Liver (tissue), 9 donors: ENCODE results near the gene RILP. TPM values are rescaled to one million over a fixed set of nuclear protein-coding genes. Genes with fewer than 3 reads are reported as not detected.

ENCODE experiments used
- DNase-seq: peaks from one replicate; pipeline ENCODE4 v3.0.0-alpha.2; 2017; ENCODE audit warnings: low spot score
- H3K27ac ChIP-seq, 2 donors: one replicate each; pipeline ENCODE4 v1.7.0; 2013; ENCODE audit warnings: inconsistent platforms in 2 of 2, low read length in 2 of 2, control low read depth in 1 of 2, low read depth in 1 of 2, mild to moderate bottlenecking in 1 of 2
- H3K27me3 ChIP-seq, 4 donors: one replicate each; pipeline versions ENCODE4 v1.6.1 to v1.7.0; 2013; ENCODE audit warnings: low read length in 3 of 4, inconsistent platforms in 1 of 4, mild to moderate bottlenecking in 1 of 4, moderate library complexity in 1 of 4; ENCODE audit not compliant: control insufficient read depth in 4 of 4, insufficient read depth in 4 of 4
- H3K36me3 ChIP-seq, 4 donors: one replicate each; pipeline versions ENCODE4 v1.6.1 to v1.7.0; 2013; ENCODE audit warnings: low read length in 3 of 4, mild to moderate bottlenecking in 3 of 4, low read depth in 1 of 4, moderate library complexity in 1 of 4; ENCODE audit not compliant: control insufficient read depth in 4 of 4, insufficient read depth in 3 of 4
- H3K4me1 ChIP-seq, 4 donors: one replicate each; pipeline versions ENCODE4 v1.6.1 to v1.7.0; 2013; ENCODE audit warnings: low read length in 3 of 4, mild to moderate bottlenecking in 3 of 4, moderate library complexity in 1 of 4; ENCODE audit not compliant: control insufficient read depth in 4 of 4, insufficient read depth in 4 of 4
- H3K4me3 ChIP-seq, 3 donors: one replicate each; pipeline versions ENCODE4 v1.6.1 to v1.7.0; 2013; ENCODE audit warnings: low read length in 3 of 3, control low read depth in 1 of 3, low read depth in 1 of 3, mild to moderate bottlenecking in 1 of 3
- H3K9ac ChIP-seq, 2 donors: one replicate each; pipeline ENCODE4 v1.7.0; 2013; ENCODE audit warnings: low read length in 2 of 2, mild to moderate bottlenecking in 2 of 2, moderate library complexity in 2 of 2, control low read depth in 1 of 2, low read depth in 1 of 2
- H3K9me3 ChIP-seq, 4 donors: one replicate each; pipeline versions ENCODE4 v1.6.1 to v1.7.0; 2013; ENCODE audit warnings: low read length in 3 of 4; ENCODE audit not compliant: control insufficient read depth in 4 of 4
- CTCF ChIP-seq: fragments of 150-350 bp; IDR thresholded peaks from 2 replicates; pipeline ENCODE4 v1.5.1; 2017; ENCODE audit warnings: improper control_type of control experiment, low read depth, low read length; ENCODE audit not compliant: missing input control
- EGR1 ChIP-seq, 2 donors: IDR thresholded peaks; 2 replicates each; pipeline ENCODE4 v1.6.1; 2016 to 2018; ENCODE audit warnings: antibody characterized with exemption in 2 of 2, low read depth in 2 of 2
- FOXA2 ChIP-seq: IDR thresholded peaks from 2 replicates; pipeline ENCODE4 v1.6.1; 2016; ENCODE audit warnings: antibody characterized with exemption
- GABPA ChIP-seq, 2 donors: IDR thresholded peaks in 1 of 2; conservative IDR thresholded peaks in 1 of 2; 2 replicates each; pipeline ENCODE4 v1.6.1; 2016; ENCODE audit warnings: antibody characterized with exemption in 2 of 2, mild to moderate bottlenecking in 1 of 2, moderate library complexity in 1 of 2
- HNF4G ChIP-seq: IDR thresholded peaks from 2 replicates; pipeline ENCODE4 v1.6.1; 2016; ENCODE audit warnings: antibody characterized with exemption
- JUND ChIP-seq, 2 donors: IDR thresholded peaks; 2 replicates each; pipeline ENCODE4 v1.6.1; 2016; ENCODE audit warnings: antibody characterized with exemption in 2 of 2
- NR2F2 ChIP-seq: IDR thresholded peaks from 2 replicates; pipeline ENCODE4 v1.6.1; 2016; ENCODE audit warnings: antibody characterized with exemption
- RAD21 ChIP-seq, 2 donors: IDR thresholded peaks; 2 replicates each; pipeline ENCODE4 v1.6.1; 2016; ENCODE audit warnings: antibody characterized with exemption in 2 of 2, mild to moderate bottlenecking in 2 of 2
- RXRA ChIP-seq, 2 donors: IDR thresholded peaks; 2 replicates each; pipeline ENCODE4 v1.6.1; 2017 to 2018; ENCODE audit warnings: antibody characterized with exemption in 2 of 2, mild to moderate bottlenecking in 1 of 2
- SP1 ChIP-seq: IDR thresholded peaks from 2 replicates; pipeline ENCODE4 v1.6.1; 2018; ENCODE audit warnings: antibody characterized with exemption, mild to moderate bottlenecking
- TAF1 ChIP-seq: conservative IDR thresholded peaks from 2 replicates; pipeline ENCODE4 v1.6.1; 2016; ENCODE audit warnings: antibody characterized with exemption, mild to moderate bottlenecking
- YY1 ChIP-seq: IDR thresholded peaks from 2 replicates; pipeline ENCODE4 v1.6.1; 2016; ENCODE audit warnings: antibody characterized with exemption, mild to moderate bottlenecking
- ZBTB33 ChIP-seq: IDR thresholded peaks from 2 replicates; pipeline ENCODE4 v1.6.1; 2016; ENCODE audit warnings: antibody characterized with exemption
- WGBS: extraction: QIAGEN DNeasy Blood & Tissue Kit; methylation state at CpG from one replicate; pipeline ENCODE4 v1.1.7; 2013; 5-methylcytosine and 5-hydroxymethylcytosine counted together
- polyA plus RNA-seq, 2 donors: library from polyadenylated mRNA; stranded (reverse) in 1 of 2; unstranded in 1 of 2; fragments of 200-250 nt in 1 of 2; fragments of >200 nt in 1 of 2; fragmentation: Nextera tagmentation in 1 of 2; extraction: Ambion mirVana in 1 of 2; gene quantifications; one replicate each; pipeline versions ENCODE4 v1.2.1 to v1.2.3, GENCODE V29; 2013 to 2015
- total RNA-seq, 2 donors: library from RNA; depleted of rRNA; stranded (reverse); fragments of >200 nt; gene quantifications; one replicate each; pipeline ENCODE4 v1.2.3, GENCODE V29; 2014
- TF ChIP-seq, protein P1 (sequence below): IDR thresholded peaks from 2 replicates; pipeline ENCODE4 v1.6.1; 2016; ENCODE audit warnings: antibody characterized with exemption
- donor health status: healthy.
- donor health status: healthy.
- donor health status: healthy.
- donor health status: healthy.
- donor health status: healthy.

The RILP gene
- total and polyA plus RNA-seq, 4 donors = 7.9 to 47.4 (median 22.5) TPM

DNA sequence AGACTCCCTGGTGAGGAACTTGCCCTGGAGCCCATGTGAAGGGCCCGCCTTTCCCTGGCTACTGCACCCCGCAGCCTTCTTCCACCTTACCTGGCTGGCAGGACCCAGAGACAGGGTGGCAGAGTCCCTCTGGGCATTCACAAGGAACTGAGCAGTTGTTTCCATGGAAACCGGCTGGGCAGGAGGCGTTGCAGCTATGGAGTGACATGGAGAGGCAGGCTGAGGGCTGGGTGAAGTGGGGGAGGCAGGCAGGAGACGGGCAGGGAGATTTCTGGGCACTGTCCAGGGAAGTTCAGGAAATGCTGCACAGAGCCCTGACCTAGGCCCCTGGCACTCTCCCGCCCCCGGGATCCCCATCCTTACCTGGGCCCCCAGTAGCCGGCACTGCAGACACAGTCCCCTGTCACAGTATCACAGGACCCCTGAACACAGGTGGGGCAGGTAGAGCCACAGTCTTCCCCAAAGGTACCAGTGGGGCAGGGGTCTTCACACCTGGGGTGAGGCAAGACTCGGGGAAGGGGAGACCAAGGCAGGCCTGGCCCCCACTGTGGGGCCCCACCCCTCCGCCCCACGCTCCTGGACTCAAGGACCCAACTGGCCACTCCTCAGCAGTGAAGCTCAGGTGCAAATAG lies 10.0 kb downstream of the RILP start (continued):
- no peak for TF ChIP-seq GABPA (IDR thresholded peaks at IDR 0.05 in 1 of 2, conservative IDR thresholded peaks at IDR 0.05 in 1 of 2)
- no peak for TF ChIP-seq NR2F2
- no peak for TF ChIP-seq HNF4G
- no peak for TF ChIP-seq YY1

- no peak overlapping the region for H3K9ac ChIP-seq
- DNase-seq = no peak
- no peaks in the 10 kb centered on the region for H3K27me3 ChIP-seq
- no peak for TF ChIP-seq GABPA (IDR thresholded peaks at IDR 0.05 in 1 of 2, conservative IDR thresholded peaks at IDR 0.05 in 1 of 2)
- TF ChIP-seq CTCF = no peak
- TF ChIP-seq ZBTB33 = no peak
- no peak for TF ChIP-seq SP1
- TF ChIP-seq, protein P1, sequence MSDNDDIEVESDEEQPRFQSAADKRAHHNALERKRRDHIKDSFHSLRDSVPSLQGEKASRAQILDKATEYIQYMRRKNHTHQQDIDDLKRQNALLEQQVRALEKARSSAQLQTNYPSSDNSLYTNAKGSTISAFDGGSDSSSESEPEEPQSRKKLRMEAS = no peak
- no peak for TF ChIP-seq RXRA (IDR thresholded peaks at IDR 0.05)
- TF ChIP-seq RAD21 (IDR thresholded peaks at IDR 0.05) = no peak
- no peak for TF ChIP-seq HNF4G
- peaks cover 0 to 5% (median 4%) of the 10 kb centered on the region in 4 donors for H3K4me1 ChIP-seq
- WGBS = 78% methylated on average over 19 of the region's 19 CpGs
- no peak overlapping the region for H3K27ac ChIP-seq
- peaks cover 6 to 20% (median 13%) of the 10 kb centered on the region in 4 donors for H3K36me3 ChIP-seq
- no peak overlapping the region for H3K4me3 ChIP-seq
- H3K9me3 ChIP-seq = no peaks in the 10 kb centered on the region
Measured at GRCh38 chr17:1638624-1639300, 10.9 kb downstream of the RILP start.

DNA sequence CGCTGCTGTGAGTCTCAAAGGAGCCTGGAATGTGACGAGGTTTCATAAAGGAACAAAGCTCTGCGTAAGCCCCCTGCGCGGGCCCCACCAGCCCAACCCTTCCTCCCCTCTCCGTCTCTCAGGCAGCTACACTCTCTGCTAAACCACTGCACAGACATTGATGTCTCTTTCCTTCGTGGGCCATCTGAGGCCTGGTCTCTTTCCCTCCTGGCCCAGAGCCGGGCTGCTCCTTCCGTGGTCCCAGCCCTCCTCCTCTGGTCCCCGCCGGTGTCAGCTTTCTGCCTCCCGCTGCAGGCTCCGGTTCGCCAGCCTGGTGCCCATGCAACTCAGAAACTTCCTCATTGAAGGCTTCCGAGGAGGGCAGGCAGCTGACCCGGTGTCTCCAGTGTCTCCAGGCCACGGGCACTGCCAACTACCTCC lies 11.5 kb downstream of the RILP start:
- H3K9ac ChIP-seq = no peak overlapping the region
- H3K27ac ChIP-seq = no peak overlapping the region
- H3K36me3 ChIP-seq = peaks cover 6 to 20% (median 13%) of the 10 kb centered on the region in 4 donors
- H3K27me3 ChIP-seq = no peaks in the 10 kb centered on the region
- WGBS = 85% methylated on average over 17 of the region's 17 CpGs
- no peaks in the 10 kb centered on the region for H3K4me1 ChIP-seq
- no peak overlapping the region for H3K4me3 ChIP-seq
- TF ChIP-seq ZBTB33 (no peak), EGR1 (IDR thresholded peaks at IDR 0.05; ENCODE audit: low read depth in 2 of 2) (no peak), NR2F2 (no peak), RXRA (IDR thresholded peaks at IDR 0.05) (no peak), HNF4G (no peak), YY1 (no peak), FOXA2 (no peak), JUND (IDR thresholded peaks at IDR 0.05) (no peak), TAF1 (no peak), GABPA (IDR thresholded peaks at IDR 0.05 in 1 of 2, conservative IDR thresholded peaks at IDR 0.05 in 1 of 2) (no peak), CTCF (no peak)
- no peak for DNase-seq
- no peaks in the 10 kb centered on the region for H3K9me3 ChIP-seq
